Heart left ventricle (tissue), 16 donors: ENCODE measurements around the gene DRAM2. TPM values are rescaled to one million over a fixed set of nuclear protein-coding genes. Genes with fewer than 3 reads are reported as not detected.
"Not testable (repeated sequence)": the region's sequence is repeated elsewhere in the genome, so short reads cannot be mapped to it uniquely, and the experiment has no call there.

Source experiments
- ATAC-seq, 4 donors: fragments of 200-7000 bp; cut with Tn5 transposase; one replicate each; pipeline ENCODE4 v1.9.1; 2020 to 2022; ENCODE audit warnings: moderate library complexity in 4 of 4, mild to moderate bottlenecking in 3 of 4, moderate number of reproducible peaks in 1 of 4
- DNase-seq, 5 donors: peaks; one replicate each; pipeline ENCODE4 v3.0.0-alpha.2; 2020
- H3K27ac ChIP-seq, 12 donors: fragments of 200-600 bp; sonication (generic) in 4 of 12; one replicate each; pipeline versions ENCODE4 v1.5.0 to v1.8.0; 2016 to 2022; ENCODE audit warnings: mild to moderate bottlenecking in 2 of 12
- H3K27me3 ChIP-seq, 9 donors: fragments of 200-600 bp; sonication (generic) in 2 of 9; one replicate each; pipeline versions ENCODE4 v1.5.1 to v1.8.0; 2016 to 2022; ENCODE audit warnings: mild to moderate bottlenecking in 3 of 9
- H3K36me3 ChIP-seq, 9 donors: fragments of 200-600 bp; sonication (generic) in 2 of 9; one replicate each; pipeline versions ENCODE4 v1.5.0 to v1.8.0; 2018 to 2022; ENCODE audit warnings: mild to moderate bottlenecking in 2 of 9
- H3K4me1 ChIP-seq, 12 donors: fragments of 200-600 bp; sonication (generic) in 4 of 12; one replicate each; pipeline versions ENCODE4 v1.5.0 to v1.8.0; 2016 to 2022; ENCODE audit warnings: mild to moderate bottlenecking in 3 of 12
- H3K4me3 ChIP-seq, 12 donors: fragments of 200-600 bp; sonication (generic) in 4 of 12; one replicate each; pipeline versions ENCODE4 v1.5.0 to v1.8.0; 2017 to 2022; ENCODE audit warnings: mild to moderate bottlenecking in 9 of 12, moderate library complexity in 4 of 12
- H3K9me3 ChIP-seq, 12 donors: fragments of 200-600 bp; sonication (generic) in 4 of 12; one replicate each; pipeline versions ENCODE4 v1.5.0 to v1.8.0; 2016 to 2022; ENCODE audit warnings: mild to moderate bottlenecking in 1 of 12
- CTCF ChIP-seq, 12 donors: fragments of 200-600 bp; sonication (generic) in 4 of 12; IDR thresholded peaks; one replicate each; pipeline versions ENCODE4 v1.5.0 to v1.8.0; 2018 to 2022; ENCODE audit warnings: antibody characterized with exemption in 12 of 12, mild to moderate bottlenecking in 5 of 12
- POLR2A ChIP-seq, 2 donors: fragments of 450-650 bp; IDR thresholded peaks; one replicate each; pipeline ENCODE4 v1.6.1; 2017; ENCODE audit warnings: antibody characterized with exemption in 2 of 2, mild to moderate bottlenecking in 2 of 2, moderate library complexity in 2 of 2
- WGBS, 4 donors: extraction: QIAGEN DNeasy Blood & Tissue Kit in 2 of 4; methylation state at CpG; one replicate each; pipeline versions ENCODE4 v1.1.5 to v1.1.7; 2013 to 2018; 5-methylcytosine and 5-hydroxymethylcytosine counted together
- intact Hi-C, 10 donors: fragments of 100-400 bp; cut with DNase I; formaldehyde crosslinking; loops; one replicate each; pipeline versions ENCODE4 v1.11.1 to v1.14.2; 2022
- polyA plus RNA-seq, 2 donors: library from polyadenylated mRNA; stranded (reverse); fragments of 200-250 nt; gene quantifications; one replicate each; pipeline ENCODE4 v1.2.3, GENCODE V29; 2013
- total RNA-seq, 9 donors: library from RNA; depleted of rRNA in 2 of 9; stranded (reverse); fragments of >200 nt in 2 of 9; fragmentation: NEBNext Ultra II Directional in 3 of 9; extraction: Animal tissue kit (Norgen Biotek cat#: 25700) in 3 of 9; gene quantifications; one replicate each; pipeline versions ENCODE4 v1.1.0 to v1.2.4, GENCODE V29; 2016 to 2023
- donor health status: ischemic (EF 13 %, LVEDD 7.1; RV severe dilation, severe dysfunction).
- donor health status: healthy with polysubstance abuse.
- donor health status: DM: no; HTN: yes; CAD: no.
- donor health status: DM: no; HTN: no; CAD: no.
- donor health status: ischemic (EF 25% LVEDD 6.9; RV normal size, moderate dysfunction).
- donor health status: ischemic (EF 25% LVEDD 5.7; RV mildly dilated, moderate dysfunction).
- donor health status: healthy.
- donor health status: DM: yes; HTN: yes; CAD: no.
- donor health status: ischemic (EF 35%, LVEDD 5.7; RV mildly dilated, moderate dysfunction).
- donor health status: nonischemic (EF 11% LVEDD 7.7; RV severe dilation, severe dysfunction).
- donor health status: DM: yes; HTN: yes; CAD: no.
- donor health status: PGD.
- donor health status: ischemic (EF 29% LVEDD 5.4; RV normal size, mild dysfunction).
- donor health status: nonischemic (EF 23%, LVEDD 6.1; RV moderate dilation, normal function).

Gene DRAM2
- total and polyA plus RNA-seq, 11 donors: 27.1 to 49.8 (median 36.6) TPM

- Histone ChIP-seq H3K27ac (no peak overlapping the region), H3K4me3 (no peak overlapping the region), H3K36me3 (no peaks in the 10 kb centered on the region), H3K27me3 (no peaks in the 10 kb centered on the region), H3K9me3 (peaks cover 0 to 77% (median 10%) of the 10 kb centered on the region in 12 donors), H3K4me1 (no peaks in the 10 kb centered on the region)
- ATAC-seq: no peak
- TF ChIP-seq POLR2A (IDR thresholded peaks at IDR 0.05) (no peak), CTCF (IDR thresholded peaks at IDR 0.05) (no peak)
- intact Hi-C loops: no loop called here
- WGBS, 4 donors: 82 to 93% (median 89%) methylated on average over 2 of the region's 2 CpGs
- DNase-seq: no peak
These were observed 42.4 kb downstream of the DRAM2 start for GRCh38 chr1:111097356-111098099.

- H3K9me3 ChIP-seq: peaks cover 0 to 62% (median 10%) of the 10 kb centered on the region in 12 donors
- H3K4me1 ChIP-seq, H3K27ac ChIP-seq, ATAC-seq, intact Hi-C loops, DNase-seq, H3K27me3 ChIP-seq, H3K36me3 ChIP-seq, H3K4me3 ChIP-seq: not testable (repeated sequence)
- 88 to 92% (median 90%) methylated on average over 3 of the region's 3 CpGs for WGBS, 4 donors
These were observed 44.5 kb downstream of the DRAM2 start for GRCh38 chr1:111095421-111095820.

- H3K27ac ChIP-seq: no peak overlapping the region
- intact Hi-C loops: no loop called here
- H3K27me3 ChIP-seq: peaks cover 0 to 5% (median 0%) of the 10 kb centered on the region in 9 donors
- H3K4me3 ChIP-seq: no peak overlapping the region
- DNase-seq (no peak), ATAC-seq (no peak)
- H3K4me1 ChIP-seq: no peaks in the 10 kb centered on the region
- H3K36me3 ChIP-seq: no peaks in the 10 kb centered on the region
- H3K9me3 ChIP-seq: peaks cover 0 to 9% (median 0%) of the 10 kb centered on the region in 12 donors
- TF ChIP-seq CTCF (IDR thresholded peaks at IDR 0.05): no peak
- TF ChIP-seq POLR2A (IDR thresholded peaks at IDR 0.05): no peak
These were observed 50.3 kb downstream of the DRAM2 start for GRCh38 chr1:111089638-111090037.

- H3K27me3 ChIP-seq: peaks cover 0 to 5% (median 0%) of the 10 kb centered on the region in 9 donors
- intact Hi-C loops: no loop called here
- no peak for DNase-seq
- TF ChIP-seq POLR2A (IDR thresholded peaks at IDR 0.05) (no peak), CTCF (IDR thresholded peaks at IDR 0.05) (no peak)
- H3K4me3 ChIP-seq: no peak overlapping the region
- no peak for ATAC-seq
- H3K27ac ChIP-seq: no peak overlapping the region
- H3K4me1 ChIP-seq: no peaks in the 10 kb centered on the region
- H3K9me3 ChIP-seq: peaks cover 0 to 7% (median 0%) of the 10 kb centered on the region in 12 donors
- no peaks in the 10 kb centered on the region for H3K36me3 ChIP-seq
These were observed 54.2 kb downstream of the DRAM2 start for GRCh38 chr1:111085676-111086075.

- ATAC-seq: no peak
- Histone ChIP-seq H3K9me3 (peaks cover 0 to 10% (median 0%) of the 10 kb centered on the region in 12 donors), H3K4me1 (no peaks in the 10 kb centered on the region), H3K27me3 (peaks cover 0 to 5% (median 0%) of the 10 kb centered on the region in 9 donors), H3K27ac (no peak overlapping the region), H3K4me3 (no peak overlapping the region), H3K36me3 (no peaks in the 10 kb centered on the region)
- DNase-seq: no peak
- intact Hi-C loops: no loop called here
- no peak for TF ChIP-seq POLR2A (IDR thresholded peaks at IDR 0.05)
- no peak for TF ChIP-seq CTCF (IDR thresholded peaks at IDR 0.05)
- WGBS, 4 donors: 56 to 68% (median 65%) methylated on average over 2 of the region's 2 CpGs
These were observed 54.9 kb downstream of the DRAM2 start for GRCh38 chr1:111084999-111085398.
